GM19455 (cell line): Measurements from ENCODE around the gene SLC22A17.
A peak's percentile ranks its signal among the peaks of the same experiment; 100 is the strongest.

ENCODE experiments used
- ATAC-seq: cut with Tn5 transposase; IDR thresholded peaks from one replicate; pipeline ENCODE4 v1.9.1; 2021; ENCODE audit not compliant: unreplicated experiment

Gene SLC22A17

GRCh38 chr14:23308721-23309445 is 43.8 kb downstream of the SLC22A17 start:
- no peak for ATAC-seq

GRCh38 chr14:23307687-23308644 is 44.7 kb downstream of the SLC22A17 start:
- ATAC-seq = no peak

GRCh38 chr14:23307146-23307530 is 45.5 kb downstream of the SLC22A17 start:
- ATAC-seq = no peak

- no peak for ATAC-seq
Observed at GRCh38 chr14:23306412-23307145, 46.1 kb downstream of the SLC22A17 start, which contains the start of gene BCL2L2. Gene BCL2L2, plus strand, starts transcription at chr14:23306833. Its CDS starts 935 bp downstream, at chr14:23307768.

- peak; percentile 36 for ATAC-seq
Observed at GRCh38 chr14:23302290-23303225, 50.1 kb downstream of the SLC22A17 start, which contains the start of gene PPP1R3E. Gene PPP1R3E, minus strand, starts transcription at chr14:23302859. Its CDS starts 283 bp downstream, at chr14:23302576.

- peak; percentile 19 for ATAC-seq
Observed at GRCh38 chr14:23301969-23302289, 50.8 kb downstream of the SLC22A17 start.

- ATAC-seq = peak; percentile 75
Observed at GRCh38 chr14:23301288-23301968, 51.3 kb downstream of the SLC22A17 start.

GRCh38 chr14:23300687-23301223 is 51.9 kb downstream of the SLC22A17 start:
- no peak for ATAC-seq

GRCh38 chr14:23299986-23300686 is 52.6 kb downstream of the SLC22A17 start:
- ATAC-seq = no peak

GRCh38 chr14:23299211-23299957 is 53.3 kb downstream of the SLC22A17 start:
- ATAC-seq = no peak

- ATAC-seq = no peak
Observed at GRCh38 chr14:23297611-23298277, 54.9 kb downstream of the SLC22A17 start.

- no peak for ATAC-seq
Observed at GRCh38 chr14:23297096-23297495, 55.6 kb downstream of the SLC22A17 start.
